K562 treated with DMSO at 1 percent for 48 hours (cell line): ENCODE measurements around the gene PADI6. TPM values are rescaled to one million over a fixed set of nuclear protein-coding genes. Genes with fewer than 3 reads are reported as not detected.

ENCODE experiments used
- total RNA-seq: library from RNA; unstranded; fragments of 300-600 nt; gene quantifications from 2 replicates; pipeline ENCODE4 v1.2.3, GENCODE V29; 2022; ENCODE audit warnings: low replicate concordance; ENCODE audit errors: extremely low read depth

Gene PADI6
- total RNA-seq, result not detected in 2 replicates

DNA sequence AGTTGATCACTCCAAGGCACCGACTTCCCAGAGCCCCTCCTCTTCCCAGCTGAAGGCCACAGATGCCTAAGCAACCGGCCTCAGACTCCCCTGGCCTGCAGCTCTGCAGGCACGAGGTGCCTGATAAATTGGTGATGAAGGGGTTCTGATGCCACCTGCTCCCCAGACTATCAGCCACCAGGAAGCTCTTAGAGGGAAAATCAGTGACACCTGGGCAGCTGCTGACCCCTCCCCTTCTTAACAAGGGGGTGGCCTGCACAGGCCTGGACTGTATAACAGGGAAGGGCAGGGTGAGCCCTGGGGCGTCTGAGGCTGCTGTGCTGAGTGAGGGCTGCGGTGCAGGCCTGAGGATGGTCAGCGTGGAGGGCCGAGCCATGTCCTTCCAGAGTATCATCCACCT, at the start of gene PADI6:
Gene PADI6 (plus strand): TSS at position 301 of the 400 bp plus-strand sequence. CDS start 50 bp downstream, at position 351.

DNA sequence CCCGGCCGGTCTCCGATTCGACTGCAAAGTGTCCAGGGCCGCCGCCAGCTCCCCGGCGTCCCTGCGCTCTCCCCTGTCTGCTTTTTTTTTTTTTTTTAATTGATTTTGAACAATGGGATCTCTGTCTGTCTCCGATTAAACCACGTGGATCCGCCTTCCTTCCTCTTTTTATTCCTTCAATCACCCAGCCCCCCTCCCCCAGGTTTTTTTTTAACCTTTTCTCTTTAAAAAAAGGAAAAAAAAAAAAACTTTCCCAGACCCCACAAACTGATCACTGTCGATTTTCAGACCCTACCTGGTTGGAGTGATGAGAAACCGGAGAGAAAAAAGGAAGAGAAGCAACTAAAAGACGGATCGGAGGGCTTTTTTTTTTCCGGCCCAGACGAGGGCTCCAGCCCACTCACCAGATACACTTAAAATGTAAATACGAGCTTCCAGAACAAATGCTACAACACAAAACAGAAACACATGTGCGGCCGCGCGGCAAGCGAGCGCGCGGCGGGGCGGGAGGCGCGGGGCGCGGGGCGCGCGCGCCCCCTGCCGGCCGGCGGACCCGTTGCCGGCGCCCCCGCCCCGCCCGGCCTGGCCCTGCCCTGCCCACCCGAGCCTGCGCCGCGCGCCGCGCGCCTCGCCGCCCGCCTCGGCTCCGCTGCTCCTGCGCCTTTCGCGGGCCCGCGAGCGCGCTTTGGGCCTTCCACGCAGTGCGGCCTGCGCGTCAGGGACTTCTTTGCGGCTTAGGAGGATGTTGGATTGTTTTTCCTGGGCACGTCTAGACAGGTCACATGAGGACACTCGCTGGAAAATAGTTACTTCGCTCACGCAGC, 67.5 kb downstream of the PADI6 start, which contains the start of gene RCC2:
Gene RCC2 (minus strand): TSS at position 428 of the 824 bp plus-strand sequence. CDS start 1,163 bp downstream, outside the sequence.

Other genes with a start within 250 kb of the PADI6 start
- not detected in 2 replicates for gene PADI1, start 167.1 kb upstream of the PADI6 start, total RNA-seq
- not detected in 2 replicates for gene PADI3, start 123.1 kb upstream of the PADI6 start, total RNA-seq
- not detected in 2 replicates for gene PADI4, start 64.0 kb upstream of the PADI6 start, total RNA-seq
- 388 TPM in 1 of 2 replicates, not detected in the other for gene RCC2, start 67.5 kb downstream of the PADI6 start, total RNA-seq
- gene ARHGEF10L, start 167.5 kb downstream of the PADI6 start, total RNA-seq, result not detected in 2 replicates